Activated T-cell treated with anti-CD3 and anti-CD28 coated beads for 1 hour (primary cell): ENCODE measurements around the gene CRY1.
"Not testable (repeated sequence)": the region's sequence is repeated elsewhere in the genome, so short reads cannot be mapped to it uniquely, and the experiment has no call there.

Experiments
- DNase-seq: peaks from one replicate; pipeline ENCODE4 v3.0.0-alpha.2; 2020; ENCODE audit warnings: low read depth

Gene CRY1

DNA sequence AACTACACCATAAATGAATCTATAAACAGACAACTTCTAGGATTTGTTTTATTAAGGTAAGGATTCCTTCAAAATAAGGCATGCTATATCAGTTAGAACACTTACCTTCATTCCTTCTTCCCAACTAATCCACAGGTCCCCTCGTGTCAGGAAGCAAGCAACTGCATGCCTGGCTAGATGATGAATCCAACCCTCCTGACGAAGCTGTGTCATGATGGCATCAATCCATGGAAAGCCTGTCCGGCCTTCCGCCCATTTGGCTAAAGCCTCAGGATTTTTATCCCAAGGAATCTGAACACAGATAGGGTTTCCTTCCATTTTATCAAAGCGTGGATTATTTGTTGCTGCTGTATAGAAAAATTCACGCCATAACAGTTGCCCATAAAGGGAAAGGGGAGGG, 93.9 kb downstream of the CRY1 start:
- DNase-seq = no peak

DNA sequence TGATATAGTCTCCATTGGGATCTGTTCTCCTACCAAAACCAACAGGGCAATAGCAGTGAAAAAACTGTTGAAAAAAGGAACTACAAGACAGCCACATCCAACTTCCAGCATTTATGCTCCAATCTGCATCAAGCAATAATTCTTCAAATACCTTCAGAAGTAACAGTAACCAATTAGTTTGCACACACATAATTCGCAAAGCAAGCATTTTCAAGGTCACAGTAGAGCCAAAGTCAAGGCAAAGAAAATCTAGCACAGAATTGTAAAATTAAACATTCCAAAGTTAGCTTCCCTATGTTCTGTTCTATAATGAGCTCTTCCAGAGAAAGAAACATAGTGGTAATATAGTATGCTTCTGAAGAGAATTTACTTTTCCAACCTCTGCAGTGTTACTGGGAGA, 95.4 kb downstream of the CRY1 start:
- no peak for DNase-seq

DNA sequence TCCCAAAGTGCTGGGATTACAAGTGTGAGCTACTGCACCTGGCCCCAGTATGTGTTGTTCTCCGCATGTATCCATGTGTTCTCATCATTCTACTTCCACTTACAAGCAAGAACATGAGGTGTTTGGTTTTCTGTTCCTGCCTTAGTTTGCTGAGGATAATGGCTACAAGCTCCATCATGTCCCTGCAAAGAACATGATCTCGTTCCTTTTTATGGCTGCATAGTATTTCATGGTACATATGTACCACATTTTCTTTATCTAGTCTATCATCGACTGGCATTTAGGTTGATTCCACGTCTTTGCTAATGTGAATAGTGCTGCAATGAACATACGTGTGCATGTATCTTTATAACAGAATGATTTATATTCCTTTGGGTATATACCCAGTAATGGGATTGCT, 97.2 kb downstream of the CRY1 start:
- DNase-seq = not testable (repeated sequence)

DNA sequence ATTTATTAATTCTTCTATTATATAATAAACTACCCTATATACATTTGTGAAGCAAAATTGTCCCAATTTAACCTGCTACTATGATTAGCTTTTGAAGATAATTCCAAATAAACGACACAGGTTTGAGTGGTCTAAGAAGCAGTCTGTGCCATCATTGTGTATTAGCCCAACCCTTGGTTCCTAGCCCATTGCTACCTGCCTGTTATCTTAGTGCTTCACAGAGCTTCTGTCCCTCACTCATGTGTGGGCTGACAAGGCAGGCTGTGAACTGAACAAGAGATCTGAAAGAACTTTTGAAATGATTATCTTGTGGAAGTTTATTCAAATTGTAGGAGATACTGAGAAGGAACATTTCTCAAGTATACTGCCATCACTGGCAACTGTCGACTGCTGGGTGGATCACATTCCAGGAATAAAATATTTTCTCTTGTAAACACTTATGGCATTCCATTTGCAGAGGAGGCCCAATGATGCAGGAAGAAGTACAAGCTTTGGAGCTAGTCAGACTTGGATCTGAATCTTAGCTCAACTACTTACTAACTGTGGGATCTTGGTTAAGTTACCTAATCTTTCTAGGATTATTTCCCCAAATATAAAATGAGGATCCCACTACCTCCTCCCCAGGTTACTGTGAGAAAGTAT, 98.6 kb downstream of the CRY1 start:
- DNase-seq = no peak

DNA sequence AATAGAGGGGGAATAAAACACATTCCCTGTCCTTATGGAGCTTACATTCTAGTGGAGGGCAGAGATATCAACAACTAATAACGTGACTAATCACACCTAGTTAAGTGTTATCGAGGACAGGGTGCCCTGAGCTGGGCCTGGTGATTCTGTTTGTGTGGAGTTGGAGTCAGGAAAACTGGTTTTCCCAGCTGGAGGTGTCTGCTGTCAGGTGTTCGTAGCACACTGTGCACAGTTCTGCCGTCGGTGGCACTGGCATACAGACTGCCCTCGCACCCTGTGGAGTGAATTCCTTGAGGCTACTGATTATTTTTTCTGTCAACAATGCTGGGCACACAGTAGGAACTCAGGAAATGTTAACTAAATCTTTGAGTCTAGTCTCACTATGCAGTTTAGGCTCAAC, 105.5 kb downstream of the CRY1 start:
- no peak for DNase-seq

DNA sequence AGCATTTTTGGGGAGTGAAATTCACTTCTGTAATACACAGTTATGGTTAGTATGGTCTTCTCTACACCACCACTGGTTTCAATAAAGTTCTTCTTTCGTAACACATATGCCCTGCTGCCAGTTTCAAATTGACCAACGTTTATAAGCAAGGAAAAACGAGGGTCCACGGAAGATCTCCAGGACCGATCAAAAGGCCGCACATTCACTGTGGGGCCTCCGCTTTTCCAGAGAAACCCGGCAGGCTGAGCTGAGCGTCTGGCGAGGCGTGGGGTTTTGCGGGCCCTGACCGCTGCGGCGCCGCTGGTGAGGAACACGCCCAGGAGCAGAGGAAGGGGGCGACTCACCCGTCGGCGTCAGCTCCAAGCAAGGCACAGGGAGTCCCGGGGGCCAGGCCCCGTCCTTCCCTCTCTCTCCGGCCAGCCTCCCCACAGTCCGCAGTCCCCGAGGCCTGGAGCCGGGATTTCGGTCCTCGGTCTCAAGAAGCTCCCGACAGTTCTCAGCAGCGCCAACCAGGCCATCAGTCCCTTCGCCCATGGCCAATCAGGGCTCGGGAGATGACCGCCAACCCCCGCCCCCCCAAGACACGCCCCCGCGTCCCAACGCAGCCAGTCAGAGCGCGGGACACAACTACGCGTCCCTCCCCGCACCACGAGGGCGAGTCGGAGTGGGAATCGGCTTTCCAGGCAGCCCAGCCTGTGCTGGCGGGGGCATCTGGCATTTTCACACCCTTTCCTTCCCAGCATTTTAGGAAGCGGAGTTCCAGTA, 106.5 kb downstream of the CRY1 start, which contains the start of gene MTERF2:
Gene MTERF2, minus strand, starts transcription at position 522 of the 765 bp plus-strand sequence. CDS start 8,432 bp downstream, outside the sequence.
- peak; percentile 68 for DNase-seq

DNA sequence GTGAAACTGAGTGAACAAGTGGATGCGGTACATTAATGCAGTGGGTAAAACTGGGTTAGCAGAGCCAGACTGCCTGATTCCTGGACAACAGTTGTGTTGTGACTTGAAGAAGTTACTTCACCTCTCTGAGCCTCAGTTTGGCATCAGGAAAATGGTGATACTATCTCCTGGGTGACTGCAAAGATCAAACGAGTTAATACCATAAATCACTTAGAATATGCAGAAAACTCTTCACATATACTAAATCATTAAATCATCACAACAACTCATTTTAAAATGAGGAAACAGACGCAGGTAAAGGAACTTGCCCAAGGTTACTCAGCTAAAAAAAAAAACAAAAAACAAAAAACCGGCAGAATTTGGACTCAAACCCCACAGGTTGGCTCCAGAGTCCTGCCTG, 107.2 kb downstream of the CRY1 start:
- no peak for DNase-seq

DNA sequence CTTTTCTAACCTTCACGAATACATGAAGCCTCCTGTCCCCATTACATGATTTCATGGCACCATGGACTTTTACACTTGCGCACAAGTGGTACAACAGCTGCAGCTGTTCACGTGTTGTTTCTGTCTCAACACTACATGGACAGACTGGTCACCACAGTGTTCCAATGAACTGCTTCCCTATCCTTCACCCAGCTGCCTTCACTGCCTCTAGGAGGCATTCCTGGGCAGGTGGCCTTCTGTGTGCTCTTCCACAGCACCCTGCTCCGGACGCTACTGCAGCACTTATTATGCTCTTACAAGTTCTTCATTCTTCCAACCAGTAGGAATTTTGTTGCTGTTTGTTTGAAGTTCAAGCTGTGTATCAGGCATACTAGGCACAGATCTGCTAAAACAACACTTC, 107.9 kb downstream of the CRY1 start:
- DNase-seq = no peak

DNA sequence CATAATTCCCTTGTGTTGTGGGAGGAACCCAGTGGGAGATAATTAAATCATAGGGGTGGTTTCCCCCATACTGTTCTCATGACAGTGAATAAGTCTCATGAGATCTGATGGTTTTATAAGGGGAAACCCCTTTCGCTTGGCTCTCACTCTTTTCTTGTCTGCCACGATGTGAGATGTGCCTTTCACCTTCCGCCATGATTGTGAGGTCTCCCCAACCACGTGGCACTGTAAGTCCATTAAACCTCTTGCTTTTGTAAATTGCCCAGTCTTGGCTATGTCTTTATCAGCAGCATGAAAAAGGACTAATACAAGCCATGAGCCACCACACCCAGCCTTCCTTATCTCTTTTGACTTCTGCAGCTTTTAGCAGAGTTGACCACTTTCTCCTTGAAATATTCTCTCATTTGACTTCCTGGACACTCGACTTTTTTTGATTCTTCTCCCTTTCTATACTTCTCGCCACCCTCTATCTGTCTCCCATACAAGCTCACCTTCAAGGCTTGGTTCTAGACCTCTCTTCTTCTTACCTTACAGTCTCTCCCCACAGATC, 108.7 kb downstream of the CRY1 start:
- no peak for DNase-seq

DNA sequence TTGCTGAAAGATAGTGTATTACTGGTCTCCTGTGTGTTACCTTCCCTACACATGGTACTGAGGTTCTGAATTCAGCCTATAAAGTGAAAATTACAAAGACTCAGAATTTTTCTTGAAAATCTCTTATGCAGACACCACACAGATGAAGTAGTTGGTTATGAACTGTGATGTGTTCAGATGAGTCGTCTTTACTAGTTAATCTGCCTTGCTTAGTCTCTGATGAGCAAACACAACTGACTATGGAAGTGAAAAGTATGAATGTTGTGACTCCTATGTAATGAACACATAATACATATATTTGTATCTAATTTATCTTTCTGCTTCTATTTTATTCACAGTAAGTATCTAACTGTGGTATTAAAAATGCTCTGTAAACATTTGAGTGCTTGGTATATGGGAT, 111.1 kb downstream of the CRY1 start:
- no peak for DNase-seq

DNA sequence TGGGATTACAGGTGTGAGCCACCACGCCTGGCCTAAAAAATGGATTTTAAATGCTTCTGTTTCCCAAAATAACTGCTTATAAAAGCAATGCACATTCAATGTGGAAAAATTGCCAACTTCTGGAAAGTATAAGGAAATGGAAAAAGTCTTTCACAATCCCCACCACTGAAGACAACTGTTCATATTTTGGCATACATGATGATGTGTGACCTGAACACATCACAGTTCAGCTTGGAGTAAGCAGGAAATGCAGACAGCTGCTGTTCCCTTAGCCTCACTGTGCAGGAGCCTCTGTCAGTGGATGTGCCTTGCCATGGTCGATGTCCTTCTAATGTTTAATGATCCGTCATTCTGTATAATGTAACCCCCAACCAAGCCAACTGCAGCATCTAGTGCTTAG, 111.6 kb downstream of the CRY1 start:
- no peak for DNase-seq

DNA sequence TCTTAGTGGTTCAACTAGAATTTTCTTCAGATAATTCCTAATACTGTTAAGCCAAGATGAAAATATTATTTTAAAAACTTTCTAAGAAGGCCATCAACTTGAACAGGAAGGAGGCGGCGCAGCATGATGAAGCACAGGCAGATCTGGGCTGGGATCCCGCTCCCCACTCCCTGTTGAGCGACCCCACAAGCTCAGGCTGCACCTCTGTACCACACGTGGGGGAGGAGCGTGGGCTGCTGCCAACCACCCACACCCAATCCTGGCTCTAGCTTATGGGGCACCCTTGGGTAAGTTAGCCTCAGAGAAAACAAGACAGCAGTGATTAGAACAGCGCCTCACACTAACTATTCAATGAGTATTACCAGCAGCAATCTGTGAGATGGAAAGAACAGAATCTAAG, 112.4 kb downstream of the CRY1 start:
- no peak for DNase-seq

DNA sequence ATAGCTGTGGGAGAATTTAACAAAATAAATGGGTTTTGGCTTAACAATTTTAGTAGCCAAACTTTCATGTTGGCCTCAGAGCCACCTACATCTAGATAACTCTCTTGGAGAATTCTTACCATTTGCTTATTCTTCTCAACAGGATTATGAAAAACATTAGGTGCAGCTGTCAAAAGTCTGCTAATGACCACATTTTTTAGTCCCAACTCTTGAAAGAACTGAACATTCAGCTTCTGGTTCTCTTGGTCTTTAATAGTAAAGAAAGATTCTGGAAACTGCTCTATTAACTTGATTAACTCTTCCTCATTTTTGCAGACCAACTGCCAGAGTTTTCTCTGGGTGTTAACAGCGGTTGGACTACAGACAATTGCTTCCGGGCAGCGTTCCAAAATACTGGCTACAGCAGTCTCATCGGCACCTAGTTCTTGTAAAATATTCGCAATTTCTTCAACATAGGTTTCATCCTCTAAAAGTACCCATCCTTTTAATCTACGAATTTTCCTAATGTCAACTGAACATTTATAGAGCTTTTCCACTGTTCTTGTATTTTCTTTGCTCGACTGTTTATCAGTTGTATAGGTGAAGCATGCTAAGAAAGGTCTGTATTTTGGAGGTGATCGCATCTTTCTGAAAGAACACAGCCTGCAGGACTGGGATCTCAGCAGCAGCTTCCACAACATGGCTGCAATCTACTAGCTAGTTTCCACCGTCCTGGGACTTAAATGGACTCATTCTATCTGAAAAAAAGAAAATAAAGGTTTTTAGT, 115.1 kb downstream of the CRY1 start:
- DNase-seq = no peak

DNA sequence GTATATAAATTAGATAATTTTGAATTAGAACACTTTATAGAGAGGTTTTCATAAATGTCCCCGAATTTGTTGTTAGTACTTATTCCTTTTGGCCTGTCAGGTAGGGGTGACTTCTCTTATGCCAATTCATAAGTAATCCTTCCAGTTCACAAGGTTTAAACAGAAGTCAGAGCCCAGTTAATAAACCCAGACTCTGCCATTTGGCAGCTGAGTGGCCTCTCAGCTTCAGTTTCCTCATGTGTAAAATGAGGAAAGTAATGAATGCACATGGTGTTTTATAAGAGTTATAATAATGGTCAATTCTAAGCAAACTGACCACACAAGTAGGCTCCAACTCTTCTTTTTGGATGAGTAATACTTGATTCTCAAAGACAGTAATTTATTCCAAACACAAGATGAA, 116.7 kb downstream of the CRY1 start:
- no peak for DNase-seq

DNA sequence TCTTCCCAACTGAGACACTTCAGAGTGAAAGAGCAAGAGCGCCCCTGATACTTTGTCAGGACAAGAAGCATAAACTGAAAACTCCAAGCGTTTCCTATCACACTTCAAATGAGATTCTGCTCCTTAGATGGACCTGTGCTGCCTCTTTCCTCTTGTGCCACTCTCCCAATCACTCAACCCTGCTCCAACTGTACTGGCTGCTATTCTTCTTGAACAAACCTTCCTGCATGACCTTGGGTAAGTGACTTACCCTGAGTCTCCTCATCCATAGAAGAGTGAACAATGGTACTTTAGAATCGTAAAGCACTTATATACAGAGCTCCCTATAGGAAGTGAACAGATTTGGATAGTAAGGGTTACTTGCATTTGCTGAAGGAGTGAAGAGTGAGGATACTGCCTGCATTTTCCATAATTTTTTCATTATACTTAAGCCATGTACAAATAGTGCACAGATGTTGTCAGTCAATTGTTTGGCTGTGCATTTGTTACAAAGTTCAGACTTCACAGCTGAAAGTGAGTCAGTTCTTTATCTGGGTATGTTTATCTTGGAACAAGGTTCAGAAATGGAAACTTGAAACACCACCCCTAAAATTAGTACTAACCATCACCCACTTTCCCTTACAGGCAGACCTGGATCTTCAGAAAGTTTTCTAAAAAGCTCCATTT, 117.2 kb downstream of the CRY1 start:
- no peak for DNase-seq

DNA sequence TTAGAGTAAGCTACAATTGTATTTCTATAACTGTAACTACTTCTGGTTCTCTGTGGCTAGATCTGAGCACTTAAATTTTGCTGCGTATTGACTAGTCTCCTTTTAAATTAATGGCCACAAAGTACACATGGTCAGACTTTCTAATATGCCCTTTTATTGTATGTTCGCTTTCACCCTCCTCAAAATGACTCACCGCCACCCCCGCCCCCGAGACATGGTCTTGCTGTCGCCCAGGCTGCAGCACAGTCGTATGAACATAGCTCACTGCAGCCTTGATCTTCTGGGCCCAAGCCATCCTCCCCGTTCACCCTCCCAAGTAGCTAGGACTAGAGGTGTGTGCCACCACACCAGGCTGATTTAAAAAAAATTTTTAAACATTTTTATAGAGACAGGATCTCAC, 118.3 kb downstream of the CRY1 start:
- no peak for DNase-seq

DNA sequence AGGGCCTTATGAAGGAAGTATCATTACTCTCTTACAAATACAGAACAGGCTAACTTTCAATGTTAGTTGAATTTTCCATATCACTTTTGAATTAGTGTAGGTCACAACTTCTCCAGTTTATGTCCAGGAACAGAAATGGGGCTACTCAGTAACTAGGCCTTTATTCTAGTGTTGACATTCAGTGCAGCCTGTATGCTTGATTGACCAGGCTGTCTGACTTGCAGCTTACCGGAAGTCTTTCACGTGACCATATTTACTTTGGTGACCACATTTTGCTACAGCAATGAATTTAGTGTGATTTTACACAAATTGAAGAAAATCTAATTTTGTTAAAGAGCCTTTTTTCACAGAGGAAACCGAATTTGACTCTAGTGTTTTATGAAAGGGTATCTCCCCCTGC, 118.8 kb downstream of the CRY1 start:
- no peak for DNase-seq

DNA sequence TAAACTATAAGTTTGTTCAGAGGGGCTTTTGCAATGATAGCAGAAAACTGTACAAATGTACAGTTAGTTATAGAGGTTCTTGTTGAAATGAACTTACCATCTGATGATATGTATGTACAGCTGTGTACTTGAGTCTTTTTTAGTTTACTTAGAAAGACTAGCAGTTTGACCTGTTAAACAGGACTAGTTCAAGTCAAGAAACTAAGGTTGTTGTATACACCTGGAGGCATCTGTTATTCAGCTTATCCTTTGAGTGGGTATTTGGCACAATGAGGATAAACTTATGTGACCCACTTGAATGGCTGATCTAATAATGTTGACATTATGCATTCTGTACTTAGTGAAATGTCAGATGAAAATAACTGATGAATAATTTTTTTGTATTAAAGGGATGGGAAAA, 119.8 kb downstream of the CRY1 start:
- no peak for DNase-seq

DNA sequence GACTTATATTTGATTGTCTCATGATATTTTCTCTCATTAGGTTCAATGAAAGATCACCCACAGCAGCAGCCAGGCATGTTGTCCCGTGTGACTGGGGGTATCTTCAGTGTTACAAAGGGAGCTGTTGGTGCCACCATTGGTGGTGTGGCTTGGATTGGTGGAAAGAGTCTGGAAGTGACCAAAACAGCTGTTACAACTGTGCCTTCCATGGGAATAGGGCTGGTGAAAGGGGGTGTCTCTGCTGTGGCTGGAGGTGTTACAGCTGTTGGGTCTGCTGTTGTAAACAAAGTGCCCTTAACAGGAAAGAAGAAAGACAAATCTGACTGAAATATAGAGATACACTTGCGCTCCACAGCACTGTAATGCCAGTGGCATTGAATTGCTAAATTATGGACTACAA, 122.3 kb downstream of the CRY1 start:
- no peak for DNase-seq

DNA sequence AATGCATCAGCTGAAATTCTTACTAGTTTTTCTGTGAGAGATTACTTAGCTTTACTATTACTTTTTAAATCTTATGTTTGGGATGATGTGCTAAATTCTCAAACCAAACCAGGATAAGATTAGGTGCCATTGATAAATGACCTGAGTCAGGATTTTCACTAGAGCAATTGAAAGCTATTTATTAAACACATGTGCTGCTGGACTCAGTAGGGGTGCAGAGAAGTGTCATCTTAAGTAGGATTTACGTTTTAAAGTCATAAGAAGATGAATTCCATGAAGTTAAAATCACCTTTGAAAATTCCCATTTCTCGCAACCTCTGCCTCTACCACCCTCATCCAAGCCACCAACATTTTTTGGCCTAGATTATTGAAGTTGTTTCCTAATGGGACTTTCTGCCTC, 128.8 kb downstream of the CRY1 start:
- no peak for DNase-seq

DNA sequence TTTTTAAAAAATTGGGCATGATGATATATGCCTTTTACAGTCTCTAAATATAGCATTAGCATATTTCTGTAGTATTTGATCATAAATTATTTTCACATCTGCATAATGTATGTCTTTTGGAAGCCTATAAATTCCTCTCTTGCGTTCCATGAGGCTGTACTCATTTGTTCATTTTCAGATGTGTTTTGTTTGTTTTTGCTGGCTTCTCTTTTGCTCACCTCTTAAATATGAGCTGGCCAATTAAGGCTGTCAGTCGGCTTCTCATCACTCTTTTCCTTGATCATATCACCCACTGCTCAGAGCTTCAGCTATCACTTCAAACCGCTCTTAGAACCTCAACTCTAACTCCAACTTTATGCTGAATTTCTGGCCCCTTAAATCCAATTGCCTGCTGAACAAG, 131.1 kb downstream of the CRY1 start:
- DNase-seq = no peak

DNA sequence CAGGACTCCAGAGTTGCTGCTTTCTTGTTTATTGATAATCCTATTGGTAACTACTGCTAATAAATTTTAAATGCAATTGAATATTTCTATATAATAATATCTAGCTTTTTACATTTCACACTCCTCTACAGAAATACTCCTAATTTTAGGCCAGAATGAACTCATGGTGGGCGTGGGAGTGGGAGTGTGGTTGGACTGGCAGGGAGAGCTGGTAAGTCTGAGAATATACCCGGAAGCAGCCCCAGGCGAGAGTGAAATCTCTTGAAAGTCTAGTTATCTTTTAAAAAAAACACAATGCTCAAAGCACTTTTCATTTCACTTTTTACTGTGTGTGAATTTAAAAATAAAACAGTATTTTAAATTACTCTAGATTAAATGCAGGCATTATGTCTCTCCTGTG, 132.9 kb downstream of the CRY1 start:
- no peak for DNase-seq
